OCI-LY3 (cell line): ENCODE measurements around the gene CABP2.
"Not testable (repeated sequence)": the region's sequence is repeated elsewhere in the genome, so short reads cannot be mapped to it uniquely, and the experiment has no call there.

Experiments
- EZH2phosphoT487 ChIP-seq: fragments of 200-600 bp; shearing (Covaris generic); IDR thresholded peaks from 2 replicates; pipeline ENCODE4 v1.6.1; 2018; ENCODE audit warnings: antibody characterized with exemption, mixed run types, low read depth
- TF ChIP-seq, protein P1 (sequence below): fragments of 200-600, 300-600 bp; sonication (generic); IDR thresholded peaks from 2 replicates; pipeline ENCODE4 v1.5.1; 2014; ENCODE audit warnings: antibody characterized with exemption, low read length, low read depth

GRCh38 chr11:67551697-67552096, 28.5 kb upstream of the CABP2 start:
- TF ChIP-seq, protein P1, sequence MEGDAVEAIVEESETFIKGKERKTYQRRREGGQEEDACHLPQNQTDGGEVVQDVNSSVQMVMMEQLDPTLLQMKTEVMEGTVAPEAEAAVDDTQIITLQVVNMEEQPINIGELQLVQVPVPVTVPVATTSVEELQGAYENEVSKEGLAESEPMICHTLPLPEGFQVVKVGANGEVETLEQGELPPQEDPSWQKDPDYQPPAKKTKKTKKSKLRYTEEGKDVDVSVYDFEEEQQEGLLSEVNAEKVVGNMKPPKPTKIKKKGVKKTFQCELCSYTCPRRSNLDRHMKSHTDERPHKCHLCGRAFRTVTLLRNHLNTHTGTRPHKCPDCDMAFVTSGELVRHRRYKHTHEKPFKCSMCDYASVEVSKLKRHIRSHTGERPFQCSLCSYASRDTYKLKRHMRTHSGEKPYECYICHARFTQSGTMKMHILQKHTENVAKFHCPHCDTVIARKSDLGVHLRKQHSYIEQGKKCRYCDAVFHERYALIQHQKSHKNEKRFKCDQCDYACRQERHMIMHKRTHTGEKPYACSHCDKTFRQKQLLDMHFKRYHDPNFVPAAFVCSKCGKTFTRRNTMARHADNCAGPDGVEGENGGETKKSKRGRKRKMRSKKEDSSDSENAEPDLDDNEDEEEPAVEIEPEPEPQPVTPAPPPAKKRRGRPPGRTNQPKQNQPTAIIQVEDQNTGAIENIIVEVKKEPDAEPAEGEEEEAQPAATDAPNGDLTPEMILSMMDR, result not testable (repeated sequence)
- not testable (repeated sequence) for TF ChIP-seq EZH2phosphoT487
